SK-N-SH (cell line): ENCODE measurements around the gene SURF1.
A peak's percentile ranks its signal among the peaks of the same experiment; 100 is the strongest.
"Not testable (repeated sequence)": the region's sequence is repeated elsewhere in the genome, so short reads cannot be mapped to it uniquely, and the experiment has no call there.

Experiments used
- CTCF ChIP-seq: fragments of 200-600 bp; sonication (generic); IDR thresholded peaks from 2 replicates; pipeline ENCODE4 v1.6.1; 2017; ENCODE audit warnings: antibody characterized with exemption, mild to moderate bottlenecking, moderate library complexity
- FOXJ3 ChIP-seq: sonication (generic); formaldehyde crosslinking; IDR thresholded peaks from 2 replicates; pipeline ENCODE4 v1.5.1; 2020; ENCODE audit warnings: mild to moderate bottlenecking, missing genetic modification reagents
- GATA2 ChIP-seq: sonication (generic); formaldehyde crosslinking; IDR thresholded peaks from 2 replicates; pipeline ENCODE4 v1.5.0; 2020; ENCODE audit warnings: mild to moderate bottlenecking, missing genetic modification reagents
- POLR2AphosphoS5 ChIP-seq: IDR thresholded peaks from 2 replicates; pipeline ENCODE4 v1.6.1; 2012; ENCODE audit warnings: low read depth, low read length
- RFX5 ChIP-seq: IDR thresholded peaks from 2 replicates; pipeline ENCODE4 v1.6.1; 2012; ENCODE audit warnings: mild to moderate bottlenecking, improper control_type of control experiment, low read length

- TF ChIP-seq CTCF (peak; percentile 64), POLR2AphosphoS5 (0 out of 2 replicates have a peak, but pooled peaks have one; percentile 15)
- not testable (repeated sequence) for TF ChIP-seq RFX5; GATA2; FOXJ3 (CRISPR knock-in tag)
Measured at GRCh38 chr9:133329306-133330156, 26.8 kb downstream of the SURF1 start.
